GM12872 (cell line): ENCODE data around the gene MTCH2.

Experiments used
- CTCF ChIP-seq: IDR thresholded peaks from 3 replicates; pipeline ENCODE4 v1.5.1; 2011; ENCODE audit warnings: low read depth, mild to moderate bottlenecking, low read length, moderate library complexity; ENCODE audit not compliant: insufficient read depth

MTCH2 gene

GRCh38 chr11:47609675-47610074 lies 32.7 kb downstream of the MTCH2 start:
- TF ChIP-seq CTCF: no peak

- no peak for TF ChIP-seq CTCF
Observed at GRCh38 chr11:47607380-47607779, 35.0 kb downstream of the MTCH2 start.

GRCh38 chr11:47606731-47607130 lies 35.6 kb downstream of the MTCH2 start:
- no peak for TF ChIP-seq CTCF

GRCh38 chr11:47605921-47606320 lies 36.4 kb downstream of the MTCH2 start:
- TF ChIP-seq CTCF: no peak

GRCh38 chr11:47603295-47603694 lies 39.1 kb downstream of the MTCH2 start:
- TF ChIP-seq CTCF: no peak

GRCh38 chr11:47599902-47600301 lies 42.5 kb downstream of the MTCH2 start:
- TF ChIP-seq CTCF: no peak

GRCh38 chr11:47595967-47596366 lies 46.4 kb downstream of the MTCH2 start:
- no peak for TF ChIP-seq CTCF

GRCh38 chr11:47595029-47595428 lies 47.3 kb downstream of the MTCH2 start:
- no peak for TF ChIP-seq CTCF
